ENCODE data around the gene EXO5. TPM values are rescaled to one million over a fixed set of nuclear protein-coding genes. Genes with fewer than 3 reads are reported as not detected.
A peak's percentile ranks its signal among the peaks of the same experiment; 100 is the strongest.

EXO5 gene
- total and polyA plus RNA-seq, 2 of the 13 experiments (the other 11 are each of a cell fraction or from before 2014, with no cell fraction given) = 9.9 to 20.5 TPM

- Histone ChIP-seq H2AFZ (ENCODE audit: low read length) (no peak overlapping the region), H3K27ac (ENCODE audit: extremely low read length, insufficient read depth, low read length) (no peak overlapping the region), H4K20me1 (ENCODE audit: insufficient read depth, low read length) (no peaks in the 10 kb centered on the region), H3K79me2 (ENCODE audit: insufficient read depth, low read length) (no peaks in the 10 kb centered on the region), H3K27me3 (ENCODE audit: control insufficient read depth in 1 of 2, insufficient read depth in 2 of 2, low read length in 2 of 2) (no peaks in the 10 kb centered on the region), H3K4me1 (ENCODE audit: insufficient read depth, low read length) (peaks cover 6% of the 10 kb centered on the region; the same call in 1 of the 2 replicates), H3K9ac (ENCODE audit: insufficient read depth, low read depth, low read length) (no peak overlapping the region), H3K9me3 (ENCODE audit: low read length) (no peaks in the 10 kb centered on the region), H3K36me3 (replicated peaks in 1 of 2; ENCODE audit: control insufficient read depth in 1 of 2, insufficient read depth in 2 of 2, low read length in 2 of 2) (no peaks in the 10 kb centered on the region), H3K4me3 (replicated peaks in 1 of 3; ENCODE audit: insufficient read depth in 1 of 3, low read depth in 2 of 3, low read length in 3 of 3) (no peak overlapping the region), H3K4me2 (ENCODE audit: low read depth, low read length) (no peak overlapping the region)
- 21% methylated on average over 4 of the region's 4 CpGs for WGBS (ENCODE audit: low lambda C conversion rate)
- POLR2A ChIA-PET = no interaction called here
- ATAC-seq (peak; percentile 44; the same call in 1 of the 3 replicates), FAIRE-seq (no peak), DNase-seq (ENCODE audit: low spot score) (no peak)
- CTCF ChIA-PET (ENCODE audit: low intra/inter-chr PET ratio, low total read pairs) = no interaction called here
- TF ChIP-seq ZNF441 (CRISPR knock-in tag; IDR thresholded peaks at IDR 0.05; ENCODE audit: borderline replicate concordance) (no peak), SMARCE1 (IDR thresholded peaks at IDR 0.05; ENCODE audit: borderline replicate concordance) (no peak), CTCF (CRISPR knock-in tag; IDR thresholded peaks at IDR 0.05) (no peak), ATF1 (CRISPR knock-in tag; IDR thresholded peaks at IDR 0.05) (no peak), ATRX (CRISPR knock-in tag; IDR thresholded peaks at IDR 0.05; ENCODE audit: borderline replicate concordance) (no peak), ARID3A (IDR thresholded peaks at IDR 0.05; ENCODE audit: low read depth, low read length) (no peak), MTF2 (CRISPR knock-in tag; IDR thresholded peaks at IDR 0.05; ENCODE audit: borderline replicate concordance) (no peak), GMEB1 (CRISPR knock-in tag; IDR thresholded peaks at IDR 0.05; ENCODE audit: borderline replicate concordance) (no peak), MIXL1 (CRISPR knock-in tag; IDR thresholded peaks at IDR 0.05) (no peak), PPARG (CRISPR knock-in tag; conservative IDR thresholded peaks at IDR 0.05) (no peak), KDM3A (CRISPR knock-in tag; IDR thresholded peaks at IDR 0.05; ENCODE audit: low read depth) (no peak), RAD51 (IDR thresholded peaks at IDR 0.05; ENCODE audit: borderline replicate concordance) (no peak), ZNF256 (CRISPR knock-in tag; conservative IDR thresholded peaks at IDR 0.05) (no peak)
- in situ Hi-C loops (cut with HindIII; ENCODE audit: extremely low pct_ligation_motif_present, low pct_unique_long_range_greater_than_20kb) = no loop called here
- no TSS peak for BruUV-seq (replicated peaks)
- intact Hi-C loops (cut with micrococcal nuclease; ENCODE audit: unreplicated experiment) = no loop called here
Observed at GRCh38 chr1:40563266-40563665, 54.7 kb downstream of the EXO5 start.
